EH (cell line): Measurements from ENCODE around the gene AOAH.
"Not testable (repeated sequence)": the region's sequence is repeated elsewhere in the genome, so short reads cannot be mapped to it uniquely, and the experiment has no call there.

Experiments
- DNase-seq: peaks from one replicate; pipeline ENCODE4 v3.0.0-alpha.2; 2015; ENCODE audit warnings: low read depth

AOAH gene

DNA sequence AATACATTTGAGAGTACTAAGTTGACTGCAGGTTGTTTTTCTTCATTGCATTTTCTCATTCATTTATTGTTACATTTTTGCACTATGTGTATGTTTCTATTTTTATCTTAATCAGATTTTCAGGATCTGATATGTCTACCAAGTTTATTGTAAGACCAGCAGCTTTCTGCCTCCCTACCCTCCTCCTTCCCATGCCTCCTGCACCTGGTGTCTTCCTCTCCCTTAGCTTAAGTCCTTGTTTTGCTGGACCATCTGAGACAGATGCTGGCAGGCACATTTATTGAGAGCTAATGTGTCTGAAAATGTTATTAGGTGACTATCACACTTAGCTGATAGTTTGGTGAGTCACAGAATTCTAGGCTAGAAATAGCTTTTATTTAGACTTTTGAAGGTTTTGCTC is 255.1 kb downstream of the AOAH start:
- DNase-seq: peak; percentile 41

DNA sequence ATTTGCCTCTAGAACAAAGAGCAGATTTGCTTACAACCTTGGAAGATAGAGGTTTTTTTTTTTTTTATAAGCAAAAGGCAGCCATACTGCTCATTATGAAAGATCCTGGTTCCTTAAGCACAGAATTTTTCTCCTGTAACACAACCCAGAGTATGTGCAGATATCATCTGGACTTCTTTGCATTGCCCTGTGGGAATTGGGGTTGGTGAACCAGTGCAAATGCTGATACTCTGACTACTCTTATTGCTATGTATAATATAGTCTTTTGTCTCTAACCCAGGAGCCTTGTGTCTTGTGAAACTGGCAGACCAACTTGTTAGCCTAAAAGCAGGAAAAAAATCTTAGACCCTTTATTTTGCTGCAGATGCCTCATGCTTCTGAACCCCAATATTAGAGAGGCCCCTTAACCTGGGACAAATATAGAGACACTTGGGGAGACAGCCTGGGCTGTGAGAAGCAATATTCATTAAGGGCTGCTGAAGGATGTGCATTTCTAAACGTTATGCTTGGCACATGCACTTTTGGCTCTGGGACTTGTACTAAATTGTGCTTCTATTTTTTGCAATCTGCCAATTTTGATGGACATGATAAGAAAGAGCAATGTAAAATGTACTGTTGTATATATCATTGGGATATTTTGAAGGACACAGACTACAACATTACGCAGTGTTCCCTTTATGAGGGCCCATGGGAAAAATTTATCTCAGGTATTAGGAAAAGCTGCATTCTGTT is 255.8 kb downstream of the AOAH start:
- peak; percentile 51 for DNase-seq

DNA sequence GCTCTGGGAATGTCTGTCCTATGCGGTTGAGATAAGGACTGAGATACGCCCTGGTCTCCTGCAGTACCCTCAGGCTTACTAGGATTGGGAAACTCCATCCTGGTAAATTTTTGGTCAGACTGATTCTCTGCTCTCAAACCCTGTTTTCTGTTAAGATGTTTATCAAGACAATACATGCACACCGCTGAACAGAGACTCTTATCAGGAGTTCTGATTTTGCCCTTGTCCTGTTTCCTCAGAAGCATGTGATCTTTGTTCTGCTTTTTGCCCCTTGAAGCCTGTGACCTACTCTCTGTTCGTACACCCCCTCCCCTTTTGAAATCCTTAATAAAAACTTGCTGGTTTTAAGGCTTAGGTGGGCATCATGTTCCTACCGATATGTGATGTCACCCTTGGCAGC is 258.3 kb downstream of the AOAH start:
- DNase-seq: not testable (repeated sequence)

DNA sequence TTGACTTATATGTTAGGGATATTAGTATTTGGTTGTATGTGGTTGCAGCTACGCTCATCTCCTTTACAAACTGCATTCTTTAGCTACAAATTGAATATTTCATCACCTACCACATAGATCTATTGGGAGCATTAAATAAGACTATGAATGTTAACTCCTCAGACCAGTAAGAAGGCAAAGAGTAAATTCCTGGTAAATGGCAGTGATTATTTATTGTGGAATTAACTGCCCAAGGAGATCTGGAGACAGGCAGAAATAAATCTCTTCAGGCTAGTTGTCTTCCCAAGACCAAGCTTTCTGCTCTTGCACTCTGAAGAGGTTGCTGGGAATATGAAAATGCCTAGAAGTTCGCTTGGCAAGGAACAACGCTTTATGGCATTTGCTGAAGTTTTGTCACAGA is 260.0 kb downstream of the AOAH start:
- DNase-seq: no peak
